Right kidney (tissue), 1 donor: ENCODE measurements around the gene GRM8.

Source experiments
- DNase-seq: peaks from one replicate; pipeline ENCODE4 v3.0.0-alpha.2; 2016

The GRM8 gene

GRCh38 chr7:126658684-126659083, 594.1 kb downstream of the GRM8 start:
- no peak for DNase-seq

DNA sequence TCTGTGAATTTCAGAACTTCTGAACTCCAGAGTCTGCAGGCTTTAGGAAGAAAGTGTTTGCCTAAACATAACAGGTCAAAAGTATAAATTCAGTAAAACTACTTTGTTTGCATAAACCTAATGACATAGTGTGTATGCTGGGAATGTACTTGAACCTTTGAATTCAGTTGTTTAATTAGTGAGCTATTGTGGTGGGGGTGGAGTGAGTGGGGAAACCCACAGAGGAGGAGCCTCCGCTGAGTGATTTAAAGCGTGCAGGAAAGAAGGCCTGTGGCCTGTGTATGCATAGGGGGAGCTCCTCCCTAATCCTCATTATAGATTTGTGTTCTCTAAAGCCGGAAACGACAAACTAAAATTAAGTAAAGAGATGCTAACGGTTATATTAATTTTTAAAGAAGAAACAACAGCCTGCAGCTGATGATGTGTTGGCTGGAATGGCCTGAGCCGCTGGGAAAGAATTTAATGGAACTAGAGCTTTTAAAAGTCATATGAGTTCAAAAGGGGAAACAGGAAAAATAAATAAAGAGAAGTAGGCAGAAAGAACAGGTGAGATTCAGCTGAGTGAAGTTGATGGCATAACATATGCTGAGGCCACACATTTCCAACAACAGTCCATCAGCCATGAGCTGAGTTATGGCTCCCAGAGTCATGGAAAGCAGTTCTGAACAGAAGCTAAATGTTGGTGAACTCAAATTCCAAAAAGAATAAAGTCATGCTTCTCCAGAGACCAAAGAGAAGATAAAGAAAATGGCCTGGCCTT, 595.0 kb downstream of the GRM8 start:
- peak; percentile 1 for DNase-seq

GRCh38 chr7:126657137-126657536, 595.6 kb downstream of the GRM8 start:
- no peak for DNase-seq

- no peak for DNase-seq
Observed at GRCh38 chr7:126656165-126656564, 596.6 kb downstream of the GRM8 start.

- no peak for DNase-seq
Observed at GRCh38 chr7:126637538-126637937, 615.2 kb downstream of the GRM8 start.

DNA sequence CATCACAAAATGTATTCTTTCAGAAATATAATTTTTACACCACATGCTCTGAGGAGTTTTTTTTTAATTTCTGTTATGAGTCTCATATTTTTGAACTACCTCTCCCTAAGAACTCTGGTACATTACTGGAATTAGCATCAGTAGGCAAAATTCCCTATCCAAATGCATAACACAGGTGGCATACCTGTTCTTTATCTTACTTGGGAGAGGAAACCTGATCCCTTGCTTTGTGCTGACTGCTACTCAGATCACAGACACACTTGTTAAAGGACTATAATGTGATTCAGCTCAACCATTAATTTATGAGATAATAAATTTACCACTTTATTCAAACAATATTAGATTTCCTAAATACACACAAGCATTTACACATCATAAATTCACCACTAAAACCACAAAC, 617.2 kb downstream of the GRM8 start:
- no peak for DNase-seq

- DNase-seq: no peak
Observed at GRCh38 chr7:126608339-126608776, 644.4 kb downstream of the GRM8 start.

- no peak for DNase-seq
Observed at GRCh38 chr7:126606331-126606730, 646.4 kb downstream of the GRM8 start.

- DNase-seq: no peak
Observed at GRCh38 chr7:126605553-126605952, 647.2 kb downstream of the GRM8 start.

DNA sequence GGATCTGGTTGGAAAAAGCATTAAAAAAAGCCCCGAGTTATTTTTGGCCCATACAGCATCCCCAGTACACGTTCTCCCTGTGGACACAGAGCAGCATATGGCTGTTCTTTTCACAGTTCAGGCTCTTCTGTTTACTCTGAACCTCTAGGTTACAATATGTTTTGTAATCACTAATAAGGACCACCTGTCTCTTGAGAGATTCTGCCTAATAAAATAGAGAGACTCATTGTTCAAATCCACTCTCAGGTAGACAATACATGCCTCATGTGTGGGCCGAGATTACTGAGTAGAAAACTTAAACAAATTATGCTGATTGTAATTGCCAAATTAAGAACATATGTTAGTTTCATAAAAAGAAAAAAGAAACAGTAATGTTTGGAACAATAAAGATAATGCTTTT, 647.7 kb downstream of the GRM8 start:
- no peak for DNase-seq

GRCh38 chr7:126589068-126589684, 663.6 kb downstream of the GRM8 start:
- no peak for DNase-seq

- no peak for DNase-seq
Observed at GRCh38 chr7:126578338-126578737, 674.4 kb downstream of the GRM8 start.

DNA sequence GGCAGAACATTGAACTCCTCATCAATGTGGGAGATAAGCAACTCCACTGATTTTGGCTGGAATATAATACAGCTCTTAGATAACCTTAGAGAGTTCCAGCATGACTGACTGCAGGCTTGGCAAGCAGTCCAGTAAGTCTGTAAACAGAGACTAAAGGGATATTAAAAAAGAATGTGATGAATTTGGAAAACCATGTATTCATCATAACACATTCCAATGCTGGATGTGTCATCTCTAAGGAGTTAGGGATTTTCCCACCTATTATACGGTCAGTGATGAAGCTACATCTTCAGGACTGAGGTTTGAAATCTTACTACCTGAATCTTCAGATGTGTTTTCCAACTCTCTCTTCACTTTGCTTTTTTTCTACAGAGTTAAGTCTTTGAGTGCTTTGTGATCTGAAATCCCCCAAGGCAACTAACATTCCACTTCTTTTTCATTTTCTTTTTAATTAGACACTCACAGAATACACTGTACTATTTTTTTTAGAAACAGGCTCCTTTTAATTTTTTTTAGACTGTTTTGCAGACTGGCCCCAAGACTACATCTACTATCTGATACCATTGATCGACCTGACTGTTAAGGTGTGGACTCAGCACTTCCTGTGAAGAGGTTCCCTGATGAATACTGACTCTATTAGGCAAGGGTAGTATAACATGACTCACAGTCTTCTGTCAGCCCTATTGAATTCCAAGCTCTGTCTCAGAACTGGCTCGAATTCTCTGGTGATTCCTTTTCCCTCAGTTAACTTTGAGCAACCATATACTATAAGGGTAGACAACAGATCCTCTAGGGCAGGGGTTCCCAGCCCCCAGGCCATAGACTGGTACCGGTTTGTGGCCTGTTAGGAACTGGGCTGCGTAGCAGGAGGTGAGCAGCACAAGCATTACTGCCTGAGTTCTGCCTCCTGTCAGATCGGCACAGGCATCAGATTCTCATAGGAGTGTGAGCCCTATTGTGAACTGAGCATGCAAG, 678.2 kb downstream of the GRM8 start:
- DNase-seq: no peak

DNA sequence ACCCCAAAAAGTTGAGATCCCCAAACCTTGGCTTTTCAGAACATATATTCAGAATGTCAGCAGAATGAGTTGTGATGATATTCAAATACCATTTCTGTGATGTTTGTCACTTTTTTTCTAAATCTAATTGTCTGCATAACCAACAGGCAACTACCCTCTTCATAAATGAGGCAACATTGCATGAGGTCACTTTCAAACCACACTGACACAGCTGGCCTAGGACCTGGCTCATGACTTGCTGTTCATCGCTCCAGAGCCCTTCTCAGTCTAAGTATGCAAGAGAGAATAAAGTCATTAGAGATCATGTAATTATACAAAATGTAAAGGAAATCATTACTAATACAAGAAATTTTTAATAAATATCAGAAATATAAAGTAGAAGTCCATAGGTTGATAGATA, 681.9 kb downstream of the GRM8 start:
- no peak for DNase-seq

GRCh38 chr7:126569402-126569801, 683.3 kb downstream of the GRM8 start:
- no peak for DNase-seq

- DNase-seq: no peak
Observed at GRCh38 chr7:126557271-126557670, 695.5 kb downstream of the GRM8 start.

- DNase-seq: no peak
Observed at GRCh38 chr7:126541406-126541805, 711.3 kb downstream of the GRM8 start.

- DNase-seq: no peak
Observed at GRCh38 chr7:126535176-126535575, 717.6 kb downstream of the GRM8 start.

DNA sequence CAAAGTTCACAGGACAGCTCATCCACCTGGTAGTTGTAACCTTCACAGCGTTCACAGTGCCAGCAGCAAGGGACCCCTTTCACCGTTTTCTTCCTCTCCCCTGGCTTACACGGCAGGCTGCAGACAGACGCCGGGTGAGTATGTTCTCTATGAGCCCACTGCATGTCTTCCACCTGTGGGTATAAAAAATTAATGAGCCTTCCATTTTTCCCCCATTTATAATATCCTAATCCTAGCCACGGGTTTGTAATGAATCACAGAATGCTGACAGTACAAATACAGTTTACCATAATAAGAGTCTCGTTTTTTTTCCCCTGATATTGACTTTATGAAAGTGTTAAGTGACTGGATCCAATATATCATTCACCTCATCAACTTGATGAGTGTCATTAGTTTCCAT, 719.0 kb downstream of the GRM8 start:
- no peak for DNase-seq

DNA sequence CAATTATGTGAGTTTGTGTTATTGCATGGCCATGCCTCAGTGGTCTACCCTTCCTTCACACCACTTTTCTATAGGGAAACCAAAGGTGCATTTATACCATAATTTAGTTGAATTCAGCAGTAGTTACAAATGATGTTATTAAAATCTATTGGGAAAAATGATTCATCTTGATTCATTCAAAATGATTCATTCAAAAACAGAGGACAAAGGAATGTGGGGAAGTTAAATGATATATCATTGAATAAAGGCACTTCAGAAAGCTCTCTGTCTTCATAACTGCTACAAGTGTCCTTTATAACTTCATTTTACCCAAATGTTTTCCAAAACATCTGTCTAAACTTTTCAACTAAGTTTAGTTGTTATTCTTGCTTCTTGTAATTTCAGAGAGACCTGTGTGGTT, 722.9 kb downstream of the GRM8 start:
- DNase-seq: no peak

GRCh38 chr7:126529254-126529653, 723.5 kb downstream of the GRM8 start:
- no peak for DNase-seq

- DNase-seq: no peak
Observed at GRCh38 chr7:126525906-126526305, 726.8 kb downstream of the GRM8 start.

DNA sequence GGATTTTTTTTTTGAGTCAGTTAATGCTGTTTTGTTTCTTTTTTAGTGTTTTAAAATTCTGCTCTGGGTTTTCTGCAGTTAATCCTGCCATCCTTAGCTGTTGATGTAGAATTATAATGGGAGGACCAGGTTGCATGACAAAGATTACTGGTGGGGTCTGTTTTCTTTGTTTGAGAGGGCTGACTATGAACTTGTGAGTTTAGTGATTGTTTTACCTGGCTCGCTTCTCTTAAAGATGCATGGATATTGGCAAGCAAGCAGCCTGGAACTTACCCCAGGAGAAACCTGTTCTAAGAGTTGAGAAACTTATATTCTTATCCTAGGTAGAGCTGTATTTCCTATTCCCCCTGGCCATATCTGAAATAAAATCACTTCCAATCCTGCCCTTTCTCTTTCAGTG, 727.8 kb downstream of the GRM8 start:
- DNase-seq: no peak
